Peyer's patch (tissue), 4 donors: ENCODE data around the gene LYG2. TPM values are rescaled to one million over a fixed set of nuclear protein-coding genes. Genes with fewer than 3 reads are reported as not detected.

Experiments
- DNase-seq, 3 donors: peaks; one replicate each; pipeline ENCODE4 v3.0.0-alpha.2; 2017 to 2019
- H3K27ac ChIP-seq, 4 donors: fragments of 200-600 bp; sonication (generic); one replicate each; pipeline ENCODE4 v1.5.1; 2016 to 2019
- H3K27me3 ChIP-seq, 2 donors: fragments of 200-600 bp; sonication (generic); one replicate each; pipeline ENCODE4 v1.5.1; 2019
- H3K36me3 ChIP-seq, 3 donors: fragments of 200-600 bp; sonication (generic); one replicate each; pipeline ENCODE4 v1.5.1; 2016 to 2019
- H3K4me1 ChIP-seq, 4 donors: fragments of 200-600 bp; sonication (generic); one replicate each; pipeline ENCODE4 v1.5.1; 2016 to 2019
- H3K4me3 ChIP-seq, 4 donors: fragments of 200-600 bp; sonication (generic); 1 replicate in 3 of 4; 2 replicates in 1 of 4; pipeline ENCODE4 v1.5.1; 2016 to 2019; ENCODE audit warnings: mild to moderate bottlenecking in 1 of 4
- H3K9me3 ChIP-seq, 4 donors: fragments of 200-600 bp; sonication (generic); one replicate each; pipeline ENCODE4 v1.5.1; 2016 to 2019; ENCODE audit warnings: mild to moderate bottlenecking in 1 of 4
- CTCF ChIP-seq, 6 experiments: fragments of 450-650 bp in 4 of 6; fragments of 200-600 bp in 2 of 6; sonication (generic) in 1 of 6; IDR thresholded peaks; one replicate each; pipeline ENCODE4 v1.5.1; 2017 to 2019; ENCODE audit warnings: antibody characterized with exemption in 6 of 6, mild to moderate bottlenecking in 3 of 6, moderate library complexity in 1 of 6
- POLR2A ChIP-seq, 2 donors: fragments of 450-650 bp; IDR thresholded peaks; one replicate each; pipeline ENCODE4 v1.5.1; 2017; ENCODE audit warnings: antibody characterized with exemption in 2 of 2, mild to moderate bottlenecking in 2 of 2, moderate library complexity in 2 of 2
- total RNA-seq, 4 donors: library from RNA; depleted of rRNA; stranded (reverse); fragments of >200 nt; gene quantifications; one replicate each; pipeline ENCODE4 v1.1.0, GENCODE V29; 2016

LYG2 gene
- total RNA-seq, 4 donors from 2014 or later: not detected

- no peaks in the 10 kb centered on the region for H3K4me1 ChIP-seq
- no peak for DNase-seq
- no peak overlapping the region for H3K4me3 ChIP-seq
- H3K27me3 ChIP-seq: no peaks in the 10 kb centered on the region
- TF ChIP-seq CTCF (IDR thresholded peaks at IDR 0.05) (no peak), POLR2A (IDR thresholded peaks at IDR 0.05) (no peak)
- no peaks in the 10 kb centered on the region for H3K9me3 ChIP-seq
- H3K36me3 ChIP-seq: no peaks in the 10 kb centered on the region
- H3K27ac ChIP-seq: no peak overlapping the region
Measured at GRCh38 chr2:99217929-99218501, 37.5 kb downstream of the LYG2 start.

- Histone ChIP-seq H3K4me1 (no peaks in the 10 kb centered on the region), H3K27ac (no peak overlapping the region), H3K4me3 (no peak overlapping the region), H3K36me3 (no peaks in the 10 kb centered on the region), H3K27me3 (no peaks in the 10 kb centered on the region), H3K9me3 (no peaks in the 10 kb centered on the region)
- TF ChIP-seq POLR2A (IDR thresholded peaks at IDR 0.05) (no peak), CTCF (IDR thresholded peaks at IDR 0.05) (no peak)
- no peak for DNase-seq
Measured at GRCh38 chr2:99216096-99216495, 39.4 kb downstream of the LYG2 start.

- no peaks in the 10 kb centered on the region for H3K4me1 ChIP-seq
- H3K4me3 ChIP-seq: no peak overlapping the region
- TF ChIP-seq POLR2A (IDR thresholded peaks at IDR 0.05) (no peak), CTCF (IDR thresholded peaks at IDR 0.05) (no peak)
- no peak overlapping the region for H3K27ac ChIP-seq
- no peaks in the 10 kb centered on the region for H3K27me3 ChIP-seq
- no peaks in the 10 kb centered on the region for H3K36me3 ChIP-seq
- no peaks in the 10 kb centered on the region for H3K9me3 ChIP-seq
- DNase-seq: no peak
Measured at GRCh38 chr2:99205491-99205890, 50.0 kb downstream of the LYG2 start.

- no peak for DNase-seq
- H3K27ac ChIP-seq: no peak overlapping the region
- H3K9me3 ChIP-seq: no peaks in the 10 kb centered on the region
- no peaks in the 10 kb centered on the region for H3K27me3 ChIP-seq
- peaks cover 0 to 5% (median 0%) of the 10 kb centered on the region in 3 donors for H3K36me3 ChIP-seq
- TF ChIP-seq POLR2A (IDR thresholded peaks at IDR 0.05) (no peak), CTCF (IDR thresholded peaks at IDR 0.05) (no peak)
- no peak overlapping the region for H3K4me3 ChIP-seq
- no peaks in the 10 kb centered on the region for H3K4me1 ChIP-seq
Measured at GRCh38 chr2:99201959-99202678, 53.3 kb downstream of the LYG2 start.

GRCh38 chr2:99200076-99200800 is 55.2 kb downstream of the LYG2 start:
- no peak for DNase-seq
- Histone ChIP-seq H3K9me3 (no peaks in the 10 kb centered on the region), H3K4me3 (no peak overlapping the region), H3K27ac (no peak overlapping the region), H3K4me1 (no peaks in the 10 kb centered on the region), H3K36me3 (peaks cover 0 to 22% (median 0%) of the 10 kb centered on the region in 3 donors), H3K27me3 (no peaks in the 10 kb centered on the region)
- no peak for TF ChIP-seq POLR2A (IDR thresholded peaks at IDR 0.05)
- no peak for TF ChIP-seq CTCF (IDR thresholded peaks at IDR 0.05)
